CD4-positive, alpha-beta T cell treated with Interleukin-2 at 100 ng/mL for 4 hours (primary cell): ENCODE data around the gene SYT9.
"Not testable (repeated sequence)": the region's sequence is repeated elsewhere in the genome, so short reads cannot be mapped to it uniquely, and the experiment has no call there.

Source experiments
- DNase-seq: peaks from one replicate; pipeline ENCODE4 v3.0.0-alpha.2; 2020; ENCODE audit warnings: low spot score

SYT9 gene

GRCh38 chr11:7508087-7508486 lies 256.4 kb downstream of the SYT9 start:
- DNase-seq: no peak

- no peak for DNase-seq
Measured at GRCh38 chr11:7509966-7510365, 258.3 kb downstream of the SYT9 start.

- DNase-seq: no peak
Measured at GRCh38 chr11:7511401-7511800, 259.7 kb downstream of the SYT9 start.

GRCh38 chr11:7512525-7513233 lies 261.0 kb downstream of the SYT9 start:
- peak; percentile 2 for DNase-seq

- peak; percentile 78 for DNase-seq
Measured at GRCh38 chr11:7513234-7514098, 261.8 kb downstream of the SYT9 start, which contains the start of gene PPFIBP2. PPFIBP2 (plus strand) TSS chr11:7513999; CDS start chr11:7549476, 35,477 bp downstream.

GRCh38 chr11:7514099-7514591 lies 262.4 kb downstream of the SYT9 start:
- no peak for DNase-seq

GRCh38 chr11:7515447-7515886 lies 263.8 kb downstream of the SYT9 start:
- no peak for DNase-seq

GRCh38 chr11:7516475-7516874 lies 264.8 kb downstream of the SYT9 start:
- no peak for DNase-seq

- not testable (repeated sequence) for DNase-seq
Measured at GRCh38 chr11:7517743-7518142, 266.0 kb downstream of the SYT9 start.
